ELF-1 (cell line): ENCODE results near the gene SLC35B2.
A peak's percentile ranks its signal among the peaks of the same experiment; 100 is the strongest.

Experiments used
- DNase-seq: peaks from one replicate; pipeline ENCODE4 v3.0.0-alpha.2; 2016; ENCODE audit warnings: low read depth, low spot score

Gene SLC35B2

DNA sequence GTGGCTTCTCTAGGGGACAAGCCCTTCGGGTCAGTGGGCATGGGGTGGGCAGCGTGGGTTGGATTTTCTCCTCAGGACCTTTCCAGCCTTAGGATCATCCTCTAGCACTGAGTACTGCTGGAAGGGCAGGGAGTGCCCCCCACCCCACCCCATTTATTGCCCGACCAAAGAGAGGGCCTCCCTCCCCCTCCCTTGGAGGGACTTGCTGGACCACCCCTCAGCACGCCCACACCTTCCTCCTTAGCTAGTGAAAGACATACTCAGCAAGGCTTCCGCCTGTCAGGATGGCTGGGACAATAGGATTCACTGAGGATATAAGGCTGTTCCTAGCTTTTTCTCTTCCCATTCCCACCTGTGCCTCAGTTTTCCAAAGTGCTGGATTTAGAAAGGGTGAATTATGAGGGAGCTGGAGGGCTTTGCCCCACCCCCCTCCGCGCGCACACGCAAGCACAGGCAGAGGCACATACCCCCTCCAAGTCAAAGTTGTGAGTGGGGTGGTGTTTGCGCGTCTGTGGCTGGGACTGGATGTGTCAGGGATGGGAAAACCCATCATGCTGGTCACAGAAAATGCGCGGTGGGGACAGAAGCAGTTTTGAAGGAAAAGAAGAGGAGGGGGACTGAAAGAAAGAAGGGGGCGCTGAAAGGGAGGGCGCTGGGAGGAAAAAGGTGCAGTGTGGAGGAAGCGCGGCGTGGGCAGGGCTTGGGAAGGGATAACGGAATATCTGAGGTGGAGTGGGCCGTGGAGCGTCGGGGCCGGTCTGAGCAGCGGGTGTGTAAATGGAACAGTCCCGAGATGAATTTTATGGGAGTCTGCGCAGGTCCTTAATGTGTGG, 34.6 kb downstream of the SLC35B2 start:
- no peak for DNase-seq

DNA sequence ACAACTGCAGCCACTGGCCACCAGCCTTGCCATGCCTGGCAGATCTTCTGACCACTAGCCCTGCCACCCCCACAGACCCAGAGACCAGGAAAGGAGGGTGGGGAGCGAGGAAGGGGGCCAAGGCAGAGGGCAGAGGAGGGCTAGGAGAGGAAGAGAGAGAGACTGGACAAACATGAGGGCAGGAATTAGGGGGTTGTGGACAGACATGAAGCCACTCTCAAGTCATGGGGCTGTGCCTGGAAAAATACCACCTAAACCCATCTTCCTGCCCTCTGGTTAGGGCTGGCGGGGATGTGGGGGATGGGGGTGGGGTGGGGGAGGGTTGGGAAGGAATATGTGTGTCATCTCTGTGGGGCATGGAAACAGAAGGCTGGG, 35.4 kb downstream of the SLC35B2 start:
- no peak for DNase-seq

GRCh38 chr6:44221291-44221960, 35.9 kb downstream of the SLC35B2 start:
- peak; percentile 79 for DNase-seq

DNA sequence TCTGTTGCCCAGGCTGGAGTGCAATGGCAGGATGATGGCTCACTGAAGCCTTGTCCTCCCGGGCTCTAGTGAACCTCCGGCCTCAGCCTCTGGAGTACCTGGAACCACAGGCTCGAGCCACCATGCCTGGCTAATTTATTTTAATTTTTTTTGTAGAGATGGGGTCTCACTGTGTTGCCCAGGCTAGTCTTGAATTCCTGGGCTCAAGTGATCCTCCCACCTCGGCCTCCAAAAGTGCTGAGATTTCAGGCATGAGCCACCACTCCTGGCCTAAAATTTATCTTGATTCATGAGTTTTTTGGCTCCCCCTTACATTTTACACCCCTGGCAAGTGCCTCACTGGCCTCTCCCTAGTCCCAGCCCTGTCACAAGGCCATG, 36.4 kb downstream of the SLC35B2 start:
- DNase-seq, result no peak

DNA sequence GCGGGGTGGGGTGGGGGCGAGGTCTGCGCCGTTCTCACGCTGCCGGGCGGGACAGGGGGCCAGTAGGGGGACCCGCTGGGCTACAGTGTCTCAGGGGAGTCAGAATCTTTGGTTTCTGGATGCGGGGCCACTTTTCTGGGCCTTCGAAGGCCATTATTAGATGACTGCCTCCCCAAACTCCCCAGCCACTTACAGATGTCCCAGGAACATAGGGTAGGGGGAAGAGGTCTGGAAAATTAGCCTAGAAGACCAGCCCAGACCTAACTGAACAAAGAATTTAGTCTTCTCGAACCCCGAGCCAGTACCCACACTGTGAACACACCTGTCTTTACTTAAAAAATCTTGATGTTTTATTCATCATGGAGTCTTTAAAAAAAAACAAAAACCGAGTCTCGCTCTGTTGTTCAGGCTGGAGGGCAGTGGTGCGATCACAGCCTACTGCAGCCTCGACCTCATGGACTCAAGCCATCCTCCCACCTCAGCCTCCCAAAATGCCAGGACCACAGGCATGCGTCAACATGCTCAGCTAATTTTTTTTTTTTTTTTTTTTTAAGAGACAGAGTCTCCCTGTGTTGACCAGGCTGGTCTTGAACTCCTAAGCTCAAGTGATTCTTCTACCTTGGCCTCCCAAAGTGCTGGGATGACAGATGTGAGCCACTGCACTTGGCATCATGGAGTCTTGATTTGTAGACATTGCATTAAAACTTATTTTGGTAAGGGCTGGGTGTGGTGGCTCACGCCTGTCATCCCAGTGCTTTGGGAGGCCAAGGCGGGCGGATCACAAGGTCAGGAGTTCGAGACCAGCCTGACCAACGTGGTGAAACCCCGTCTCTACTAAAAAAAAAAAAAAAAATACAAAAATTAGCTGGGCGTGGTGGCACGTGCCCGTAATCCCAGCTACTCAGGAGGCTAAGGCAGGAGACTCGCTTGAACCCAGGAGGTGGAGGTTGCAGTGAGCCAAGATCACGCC, 37.2 kb downstream of the SLC35B2 start:
- DNase-seq, result no peak

GRCh38 chr6:44219053-44219814, 38.1 kb downstream of the SLC35B2 start:
- DNase-seq, result peak; percentile 96

- DNase-seq, result peak; percentile 77
These were observed 39.8 kb downstream of the SLC35B2 start for GRCh38 chr6:44217332-44218143.

DNA sequence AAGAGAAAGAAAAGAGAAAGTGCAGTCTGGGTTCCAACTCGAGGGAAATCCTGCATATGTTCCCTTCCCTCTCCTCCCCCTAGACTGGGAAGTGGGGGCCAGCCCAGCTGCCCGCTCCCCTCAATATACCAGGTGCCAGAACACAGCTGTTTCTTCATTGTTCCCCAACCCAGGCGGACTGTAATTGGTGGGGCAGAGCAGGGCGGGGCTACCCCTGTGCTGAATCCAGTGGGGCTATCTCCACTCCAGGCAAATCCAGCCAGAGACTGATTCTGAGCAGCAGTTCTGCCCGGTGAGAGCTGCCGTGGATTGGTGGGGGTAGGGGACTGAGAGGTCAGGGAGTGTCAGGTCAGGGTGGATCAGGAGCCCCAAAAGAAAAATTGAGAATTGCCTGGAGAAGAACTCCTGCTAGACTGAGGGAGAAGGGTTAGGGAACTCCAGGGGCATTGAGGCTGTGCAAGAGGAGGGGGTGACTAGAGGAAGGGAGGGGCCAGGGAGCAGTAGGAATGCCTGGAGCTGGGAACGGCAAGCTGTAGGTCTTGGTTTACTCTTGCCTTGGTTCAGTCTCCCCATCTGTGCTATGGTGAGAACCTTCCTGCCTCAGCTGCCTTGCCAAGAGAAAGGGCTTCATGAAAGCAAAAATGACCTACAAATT, 40.5 kb downstream of the SLC35B2 start, which contains the start of gene MYMX:
TSS of gene MYMX (plus strand) at position 250 of the 655 bp plus-strand sequence. CDS start 546 bp downstream, outside the sequence.
- peak; percentile 64 for DNase-seq

DNA sequence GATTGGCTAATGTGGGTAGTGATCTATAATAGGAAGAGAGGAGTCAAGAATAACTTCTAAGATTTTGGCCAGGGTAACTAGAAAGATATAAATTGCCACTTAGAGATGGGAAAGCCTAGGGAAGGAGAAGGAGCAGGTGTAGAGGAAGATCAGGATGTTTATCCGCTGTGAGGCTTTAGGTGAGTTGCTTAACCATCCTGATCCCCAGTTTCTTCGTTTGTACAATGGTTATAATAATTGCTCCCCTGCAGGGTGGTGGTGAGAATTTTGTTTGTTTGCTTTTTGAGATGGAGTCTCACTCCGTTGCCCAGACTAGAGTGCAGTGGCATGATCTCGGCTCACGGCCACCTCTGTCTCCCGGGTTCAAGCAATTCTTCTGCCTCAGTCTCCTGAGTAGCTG, 43.0 kb downstream of the SLC35B2 start:
- DNase-seq, result no peak

DNA sequence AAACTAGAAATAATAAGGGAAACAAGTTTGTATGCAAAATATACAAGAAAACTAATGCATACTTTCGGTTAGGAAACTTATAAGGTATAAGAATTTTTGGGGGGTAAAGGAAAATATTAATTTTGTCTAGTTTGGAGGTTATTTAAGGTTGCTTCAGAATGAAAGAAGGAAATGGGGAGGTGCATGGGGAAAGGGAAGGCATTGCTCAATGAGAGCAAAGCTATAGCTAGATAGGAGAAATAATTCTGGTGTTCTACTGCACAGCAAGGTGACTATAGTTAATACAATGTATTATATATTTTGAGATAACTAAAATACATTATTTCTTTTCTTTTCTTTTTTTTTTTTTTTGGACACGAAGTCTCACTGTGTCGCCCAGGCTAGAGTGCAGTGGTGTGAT, 46.0 kb downstream of the SLC35B2 start:
- DNase-seq, result no peak

DNA sequence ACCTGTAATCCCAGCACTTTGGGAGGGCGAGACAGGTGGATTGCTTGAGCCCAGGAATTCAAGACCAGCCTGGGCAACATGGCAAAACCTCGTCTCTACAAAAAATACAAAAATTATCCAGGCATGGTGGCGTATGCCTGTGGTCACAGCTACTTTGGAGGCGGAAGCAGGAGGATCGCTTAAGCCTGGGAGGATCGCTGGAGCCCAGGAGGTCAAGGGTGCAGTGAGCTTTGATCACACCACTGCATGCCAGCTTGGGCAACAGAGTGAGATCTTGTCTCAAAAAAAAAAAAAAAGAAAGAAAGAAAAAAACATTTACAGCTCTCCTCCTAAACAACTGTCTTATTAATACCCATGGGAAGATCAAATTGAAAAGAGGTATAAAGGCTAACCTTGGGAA, 49.4 kb downstream of the SLC35B2 start:
- DNase-seq, result no peak
